Thyroid gland (tissue), 4 donors: Measurements from ENCODE around the gene IGFALS. TPM values are rescaled to one million over a fixed set of nuclear protein-coding genes. Genes with fewer than 3 reads are reported as not detected.

Source experiments
- DNase-seq, 2 donors: peaks; one replicate each; pipeline ENCODE4 v3.0.0-alpha.2; 2019
- H3K27ac ChIP-seq, 3 donors: fragments of 200-600 bp; sonication (generic); 1 replicate in 2 of 3; 2 replicates in 1 of 3; pipeline ENCODE4 v1.5.1; 2016 to 2019; ENCODE audit warnings: mild to moderate bottlenecking in 1 of 3, moderate library complexity in 1 of 3
- H3K27me3 ChIP-seq: fragments of 200-600 bp; sonication (generic); one replicate; pipeline ENCODE4 v1.5.1; 2019
- H3K36me3 ChIP-seq, 2 donors: fragments of 200-600 bp; sonication (generic); one replicate each; pipeline ENCODE4 v1.5.1; 2016 to 2019
- H3K4me1 ChIP-seq, 2 donors: fragments of 200-600 bp; sonication (generic); one replicate each; pipeline ENCODE4 v1.5.1; 2017 to 2019
- H3K4me3 ChIP-seq, 3 donors: fragments of 200-600 bp; sonication (generic); replicated peaks in 1 of 3; 1 replicate in 2 of 3; 2 replicates in 1 of 3; pipeline ENCODE4 v1.5.1; 2016; ENCODE audit warnings: mild to moderate bottlenecking in 1 of 3
- H3K9me3 ChIP-seq: fragments of 200-600 bp; sonication (generic); one replicate; pipeline ENCODE4 v1.5.1; 2017
- POLR2A ChIP-seq, 2 donors: fragments of 450-650 bp; IDR thresholded peaks; one replicate each; pipeline ENCODE4 v1.6.1; 2017; ENCODE audit warnings: antibody characterized with exemption in 2 of 2, mild to moderate bottlenecking in 2 of 2, moderate library complexity in 1 of 2
- WGBS, 2 donors: methylation state at CpG; one replicate each; pipeline ENCODE4 v1.1.5; 2017; 5-methylcytosine and 5-hydroxymethylcytosine counted together
- intact Hi-C: fragments of 100-400 bp; cut with DNase I; formaldehyde crosslinking; loops from one replicate; pipeline ENCODE4 v1.15.1; 2023
- total RNA-seq, 4 donors: library from RNA; depleted of rRNA; stranded (reverse); fragments of >200 nt; gene quantifications; one replicate each; pipeline ENCODE4 v1.2.3, GENCODE V29; 2016
- TF ChIP-seq, protein P1 (sequence below), 6 experiments: fragments of 200-600 bp in 3 of 6; fragments of 450-650 bp in 3 of 6; sonication (generic) in 3 of 6; IDR thresholded peaks; one replicate each; pipeline ENCODE4 v1.5.1; 2016 to 2019; ENCODE audit warnings: antibody characterized with exemption in 6 of 6, mild to moderate bottlenecking in 2 of 6, inconsistent platforms in 1 of 6, moderate library complexity in 1 of 6

IGFALS gene
- total RNA-seq, 4 donors from 2014 or later = 0.13 to 4.2 (median 1.8) TPM

DNA sequence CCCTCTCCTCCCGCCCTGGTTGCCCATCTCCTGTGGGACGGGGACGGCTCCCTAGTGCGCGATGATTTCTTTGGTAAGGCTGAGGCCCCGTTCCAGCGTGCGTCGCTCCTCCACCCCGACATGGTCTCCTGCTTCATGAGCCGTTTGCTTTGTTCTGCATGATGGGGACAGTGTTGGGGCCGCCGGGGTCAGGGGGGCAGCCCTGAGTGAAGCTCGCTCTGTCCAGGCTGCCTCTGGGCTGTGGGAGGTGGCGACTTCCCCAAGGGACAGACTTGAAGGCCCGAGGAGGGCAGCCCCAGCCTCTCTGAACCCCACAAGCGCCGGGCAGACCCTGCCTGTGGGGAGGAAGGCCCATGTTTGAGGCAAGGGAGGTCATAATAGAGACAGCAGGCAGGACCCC lies 34.6 kb downstream of the IGFALS start:
- WGBS, 2 donors = 94 to 96% methylated on average over 10 to 18 of the region's 18 CpGs
- no peak overlapping the region for H3K4me3 ChIP-seq
- H3K27ac ChIP-seq = no peak overlapping the region
- DNase-seq = no peak
- no peaks in the 10 kb centered on the region for H3K27me3 ChIP-seq
- H3K4me1 ChIP-seq = no peaks in the 10 kb centered on the region
- intact Hi-C loops = no loop called here
- TF ChIP-seq, protein P1, sequence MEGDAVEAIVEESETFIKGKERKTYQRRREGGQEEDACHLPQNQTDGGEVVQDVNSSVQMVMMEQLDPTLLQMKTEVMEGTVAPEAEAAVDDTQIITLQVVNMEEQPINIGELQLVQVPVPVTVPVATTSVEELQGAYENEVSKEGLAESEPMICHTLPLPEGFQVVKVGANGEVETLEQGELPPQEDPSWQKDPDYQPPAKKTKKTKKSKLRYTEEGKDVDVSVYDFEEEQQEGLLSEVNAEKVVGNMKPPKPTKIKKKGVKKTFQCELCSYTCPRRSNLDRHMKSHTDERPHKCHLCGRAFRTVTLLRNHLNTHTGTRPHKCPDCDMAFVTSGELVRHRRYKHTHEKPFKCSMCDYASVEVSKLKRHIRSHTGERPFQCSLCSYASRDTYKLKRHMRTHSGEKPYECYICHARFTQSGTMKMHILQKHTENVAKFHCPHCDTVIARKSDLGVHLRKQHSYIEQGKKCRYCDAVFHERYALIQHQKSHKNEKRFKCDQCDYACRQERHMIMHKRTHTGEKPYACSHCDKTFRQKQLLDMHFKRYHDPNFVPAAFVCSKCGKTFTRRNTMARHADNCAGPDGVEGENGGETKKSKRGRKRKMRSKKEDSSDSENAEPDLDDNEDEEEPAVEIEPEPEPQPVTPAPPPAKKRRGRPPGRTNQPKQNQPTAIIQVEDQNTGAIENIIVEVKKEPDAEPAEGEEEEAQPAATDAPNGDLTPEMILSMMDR (IDR thresholded peaks at IDR 0.05) = no peak
- TF ChIP-seq POLR2A (IDR thresholded peaks at IDR 0.05) = no peak
- no peaks in the 10 kb centered on the region for H3K9me3 ChIP-seq
- H3K36me3 ChIP-seq = peaks cover 19 to 32% of the 10 kb centered on the region in 2 donors

DNA sequence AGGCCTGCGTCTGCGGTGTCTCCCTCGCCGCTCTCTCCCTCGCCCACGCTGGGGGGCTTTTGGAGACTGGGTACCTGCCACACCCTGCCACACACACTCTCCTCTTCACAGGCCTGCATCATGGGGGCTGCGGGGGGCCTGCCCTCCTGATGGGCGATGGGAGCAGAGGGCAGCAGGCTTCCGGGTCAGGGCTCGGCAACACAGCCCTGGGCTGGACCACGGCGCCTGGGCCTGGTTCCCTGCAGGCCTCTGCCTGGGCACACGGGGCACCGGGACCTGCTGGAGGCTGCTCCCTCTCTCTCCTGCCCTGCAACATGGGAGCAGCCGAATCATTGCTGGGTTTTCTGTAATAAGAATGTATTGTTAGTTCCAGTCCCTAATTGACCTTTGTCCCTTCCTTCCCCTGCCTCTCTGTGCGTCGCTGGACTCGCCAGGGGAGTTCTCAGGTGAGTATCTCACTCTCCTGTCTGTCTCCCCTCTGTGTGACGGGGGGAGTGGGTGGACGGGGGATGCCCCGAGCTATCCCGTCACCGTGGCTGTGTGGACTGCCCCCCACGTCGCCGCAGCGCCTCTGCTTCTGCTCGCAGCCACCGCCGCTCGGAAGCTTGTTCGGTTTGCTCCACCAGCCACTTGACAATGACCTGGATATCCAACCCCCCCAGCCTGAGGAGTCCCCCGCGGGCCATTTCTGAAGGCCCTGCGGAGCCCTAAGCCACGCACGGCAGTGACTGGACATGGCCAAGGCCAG lies 35.6 kb downstream of the IGFALS start:
- H3K9me3 ChIP-seq = no peaks in the 10 kb centered on the region
- H3K27ac ChIP-seq = no peak overlapping the region
- TF ChIP-seq POLR2A (IDR thresholded peaks at IDR 0.05) = no peak
- TF ChIP-seq, protein P1 (IDR thresholded peaks at IDR 0.05) = no peak
- H3K4me1 ChIP-seq = no peaks in the 10 kb centered on the region
- peaks cover 19 to 26% of the 10 kb centered on the region in 2 donors for H3K36me3 ChIP-seq
- no peak for DNase-seq
- no peaks in the 10 kb centered on the region for H3K27me3 ChIP-seq
- H3K4me3 ChIP-seq = no peak overlapping the region
- 94 to 95% methylated on average over 32 to 37 of the region's 37 CpGs for WGBS, 2 donors
- intact Hi-C loops = no loop called here

DNA sequence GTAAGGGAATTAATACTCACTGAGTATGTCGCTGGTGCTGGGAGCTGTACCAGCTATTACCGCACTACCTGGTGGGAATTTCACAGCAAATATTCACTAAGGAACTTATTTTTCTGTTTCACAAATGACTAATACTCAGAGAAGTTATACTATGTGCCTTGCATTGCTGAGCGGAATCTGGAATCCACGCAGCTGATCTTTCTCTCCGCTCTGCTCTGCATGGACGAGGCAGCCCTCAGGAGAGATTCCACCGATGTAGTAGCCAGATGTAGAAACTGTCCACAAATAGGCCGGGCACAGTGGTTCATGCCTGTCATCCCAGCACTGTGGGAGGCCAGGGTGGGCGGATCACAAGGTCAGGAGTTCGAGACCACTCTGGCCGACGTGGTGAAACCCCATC lies 39.3 kb downstream of the IGFALS start:
- H3K36me3 ChIP-seq = peaks cover 6 to 9% of the 10 kb centered on the region in 2 donors
- no peaks in the 10 kb centered on the region for H3K27me3 ChIP-seq
- TF ChIP-seq POLR2A (IDR thresholded peaks at IDR 0.05) = no peak
- TF ChIP-seq, protein P1 (IDR thresholded peaks at IDR 0.05) = no peak

DNA sequence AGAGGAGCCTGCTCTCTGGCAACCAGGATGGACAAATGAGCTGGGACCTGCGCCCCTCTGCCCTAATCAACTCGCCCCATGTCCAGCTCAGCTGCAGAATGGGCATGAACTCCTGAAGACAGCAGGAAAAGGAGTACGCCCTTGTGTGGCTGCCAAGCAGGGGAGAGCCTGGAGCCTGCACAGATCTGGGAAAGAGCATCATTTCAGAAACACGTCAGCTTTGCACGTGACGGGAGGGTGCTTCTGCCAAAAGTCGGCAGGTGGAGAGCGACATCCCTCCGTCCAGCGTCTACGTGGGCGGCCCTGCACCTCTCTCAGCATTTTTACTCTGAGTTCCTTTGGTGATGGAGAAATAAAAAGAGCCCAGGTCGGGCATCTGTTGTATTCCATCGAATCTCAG lies 40.7 kb downstream of the IGFALS start:
- peaks cover 20 to 22% of the 10 kb centered on the region in 2 donors for H3K36me3 ChIP-seq
- intact Hi-C loops = no loop called here
- WGBS, 2 donors = 96 to 97% methylated on average over 14 of the region's 14 CpGs
- no peak for DNase-seq
- H3K9me3 ChIP-seq = no peaks in the 10 kb centered on the region
- no peak for TF ChIP-seq POLR2A (IDR thresholded peaks at IDR 0.05)
- H3K4me1 ChIP-seq = no peaks in the 10 kb centered on the region
- no peak overlapping the region for H3K4me3 ChIP-seq
- H3K27ac ChIP-seq = no peak overlapping the region
- H3K27me3 ChIP-seq = no peaks in the 10 kb centered on the region

More for the DNA sequence above, 39.3 kb downstream of the IGFALS start:
- no peaks in the 10 kb centered on the region for H3K4me1 ChIP-seq
- H3K4me3 ChIP-seq = no peak overlapping the region
- intact Hi-C loops = no loop called here
- no peak overlapping the region for H3K27ac ChIP-seq
- no peaks in the 10 kb centered on the region for H3K9me3 ChIP-seq
- WGBS, 2 donors = 90% methylated on average over 12 of the region's 12 CpGs
- no peak for DNase-seq

DNA sequence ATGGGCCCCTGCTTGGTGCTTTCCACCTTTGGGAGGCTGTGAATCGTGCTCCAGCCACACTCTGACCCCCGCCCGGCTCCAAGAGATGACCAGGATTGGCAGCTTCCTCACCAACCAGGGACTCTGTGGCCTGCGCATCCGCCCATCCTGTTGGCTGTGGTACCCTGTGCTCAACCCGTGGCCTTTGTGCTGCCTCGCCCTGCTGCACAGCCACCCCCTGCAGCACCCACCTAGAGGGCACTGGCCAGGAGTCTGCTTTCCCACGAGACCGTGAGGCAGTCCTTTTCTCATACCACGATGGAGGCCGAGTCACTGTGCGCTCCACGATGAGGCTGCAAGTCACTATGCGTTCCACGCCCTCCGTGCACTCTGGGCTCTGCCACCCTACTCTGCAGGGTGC lies 41.6 kb downstream of the IGFALS start:
- TF ChIP-seq, protein P1 (IDR thresholded peaks at IDR 0.05) = no peak
- no peak for TF ChIP-seq POLR2A (IDR thresholded peaks at IDR 0.05)
- Histone ChIP-seq H3K27ac (no peak overlapping the region), H3K9me3 (no peaks in the 10 kb centered on the region), H3K27me3 (no peaks in the 10 kb centered on the region), H3K4me3 (no peak overlapping the region), H3K36me3 (peaks cover 26 to 31% of the 10 kb centered on the region in 2 donors), H3K4me1 (no peaks in the 10 kb centered on the region)
- 96% methylated on average over 14 to 16 of the region's 16 CpGs for WGBS, 2 donors
- no peak for DNase-seq
- intact Hi-C loops = no loop called here
